Ovary (tissue), 9 donors: Measurements from ENCODE around the gene RAET1L. TPM values are rescaled to one million over a fixed set of nuclear protein-coding genes. Genes with fewer than 3 reads are reported as not detected.
"Not testable (repeated sequence)": the region's sequence is repeated elsewhere in the genome, so short reads cannot be mapped to it uniquely, and the experiment has no call there.

ENCODE experiments used
- DNase-seq, 5 donors: peaks; one replicate each; pipeline ENCODE4 v3.0.0-alpha.2; 2019 to 2020
- H3K27ac ChIP-seq, 2 donors: fragments of 200-600 bp; one replicate each; pipeline versions ENCODE4 v1.5.1 to v1.8.0; 2019 to 2022
- H3K27me3 ChIP-seq: fragments of 200-600 bp; one replicate; pipeline ENCODE4 v1.8.0; 2022
- H3K36me3 ChIP-seq: fragments of 200-600 bp; sonication (generic); one replicate; pipeline ENCODE4 v1.5.1; 2019
- H3K4me1 ChIP-seq: one replicate; pipeline ENCODE4 v1.8.1; 2013; ENCODE audit warnings: mild to moderate bottlenecking, moderate library complexity; ENCODE audit not compliant: insufficient read depth
- H3K4me3 ChIP-seq: fragments of 200-600 bp; sonication (generic); one replicate; pipeline ENCODE4 v1.5.1; 2017
- H3K9me3 ChIP-seq, 2 donors: fragments of 200-600 bp in 1 of 2; sonication (generic) in 1 of 2; one replicate each; pipeline versions ENCODE4 v1.5.1 to v1.8.1; 2013 to 2019; ENCODE audit warnings: mild to moderate bottlenecking in 1 of 2, moderate library complexity in 1 of 2
- CTCF ChIP-seq, 3 donors: fragments of 450-650 bp in 2 of 3; fragments of 200-600 bp in 1 of 3; IDR thresholded peaks; one replicate each; pipeline versions ENCODE4 v1.5.1 to v1.8.0; 2016 to 2022; ENCODE audit warnings: antibody characterized with exemption in 3 of 3, mild to moderate bottlenecking in 1 of 3
- EP300 ChIP-seq: sonication (generic); formaldehyde crosslinking; IDR thresholded peaks from one replicate; pipeline ENCODE4 v1.6.1; 2017; ENCODE audit warnings: antibody characterized with exemption
- POLR2A ChIP-seq: fragments of 450-650 bp; IDR thresholded peaks from one replicate; pipeline ENCODE4 v1.6.1; 2017; ENCODE audit warnings: antibody characterized with exemption, mild to moderate bottlenecking, moderate library complexity
- WGBS, 3 donors: extraction: QIAGEN DNeasy Blood & Tissue Kit in 1 of 3; methylation state at CpG; one replicate each; pipeline versions ENCODE4 v1.1.5 to v1.1.7; 2013 to 2017; 5-methylcytosine and 5-hydroxymethylcytosine counted together
- intact Hi-C, 4 donors: fragments of 100-400 bp; cut with DNase I; formaldehyde crosslinking; loops; one replicate each; pipeline versions ENCODE4 v1.11.0 to v1.15.1; 2022 to 2023
- polyA plus RNA-seq, 2 donors: library from polyadenylated mRNA; stranded (reverse); fragments of 200-250 nt in 1 of 2; fragments of 350-450 nt in 1 of 2; fragmentation: Illumina TruSeq in 1 of 2; extraction: RNeasy Lipid Tissue Mini Kit (QIAGEN cat#74804) in 1 of 2; gene quantifications; one replicate each; pipeline ENCODE4 v1.2.3, GENCODE V29; 2013 to 2014
- total RNA-seq, 7 donors: library from RNA; depleted of rRNA in 2 of 7; stranded (reverse); fragments of >200 nt in 2 of 7; fragmentation: NEBNext Ultra II Directional in 3 of 7; extraction: Animal tissue kit (Norgen Biotek cat#: 25700) in 3 of 7; gene quantifications; one replicate each; pipeline versions ENCODE4 v1.1.0 to v1.2.4, GENCODE V29; 2016 to 2023
- donor health status: DM: no; HTN: no; CAD: no; lungs with moderate emphysema.
- donor health status: DM: no; HTN: no; CAD: no.
- donor health status: Bipolar disorder and iron deficiency.
- donor health status: DM: yes; HTN: yes; CAD: no.
- donor health status: DM: no; HTN: no; CAD: no.
- donor health status: DM: yes; HTN: yes; CAD: no.

The RAET1L gene
- total and polyA plus RNA-seq, 9 donors = not detected

- WGBS, 3 donors = 33 to 38% (median 38%) methylated on average over 11 of the region's 11 CpGs
- Histone ChIP-seq H3K27me3 (no peaks in the 10 kb centered on the region), H3K4me3 (no peak overlapping the region)
These were observed 631 bp downstream of the RAET1L start for GRCh38 chr6:150024646-150025155.

GRCh38 chr6:150024021-150024420, 1.3 kb downstream of the RAET1L start:
- H3K27ac ChIP-seq, H3K36me3 ChIP-seq, H3K27me3 ChIP-seq, H3K4me1 ChIP-seq, DNase-seq, intact Hi-C loops, H3K4me3 ChIP-seq, H3K9me3 ChIP-seq: not testable (repeated sequence)
- 65 to 80% (median 70%) methylated on average over 2 of the region's 2 CpGs for WGBS, 3 donors

More at GRCh38 chr6:150024646-150025155, 631 bp downstream of the RAET1L start:
- no peak for DNase-seq
- H3K4me1 ChIP-seq = no peaks in the 10 kb centered on the region
- intact Hi-C loops = no loop called here
- H3K9me3 ChIP-seq = no peaks in the 10 kb centered on the region
- no peak overlapping the region for H3K27ac ChIP-seq
- H3K36me3 ChIP-seq = no peaks in the 10 kb centered on the region
- TF ChIP-seq CTCF (IDR thresholded peaks at IDR 0.05) = no peak
- no peak for TF ChIP-seq EP300
- no peak for TF ChIP-seq POLR2A

- H3K4me3 ChIP-seq, H3K27me3 ChIP-seq, H3K27ac ChIP-seq, H3K9me3 ChIP-seq, intact Hi-C loops, H3K4me1 ChIP-seq, H3K36me3 ChIP-seq, DNase-seq: not testable (repeated sequence)
- WGBS, 3 donors = 76 to 94% (median 88%) methylated on average over 2 of the region's 6 CpGs
These were observed 3.5 kb downstream of the RAET1L start for GRCh38 chr6:150021870-150022269.

- DNase-seq = no peak
- intact Hi-C loops = loop anchor here in 2 of 4 donors (5.0 to 10.0 kb wide), 3 partner anchors 82 to 184 kb away; no protein-coding TSS in a partner anchor
- Histone ChIP-seq H3K36me3 (no peaks in the 10 kb centered on the region), H3K4me3 (no peak overlapping the region), H3K27ac (no peak overlapping the region), H3K27me3 (no peaks in the 10 kb centered on the region), H3K9me3 (no peaks in the 10 kb centered on the region), H3K4me1 (no peaks in the 10 kb centered on the region)
- TF ChIP-seq EP300 = no peak
- TF ChIP-seq CTCF (IDR thresholded peaks at IDR 0.05) = no peak
- no peak for TF ChIP-seq POLR2A
- 48 to 64% (median 49%) methylated on average over 6 of the region's 6 CpGs for WGBS, 3 donors
These were observed 6.3 kb downstream of the RAET1L start for GRCh38 chr6:150018846-150019580.

GRCh38 chr6:150017186-150017521, 8.2 kb downstream of the RAET1L start:
- H3K36me3 ChIP-seq, H3K4me3 ChIP-seq, H3K27ac ChIP-seq, H3K9me3 ChIP-seq, DNase-seq, H3K4me1 ChIP-seq, H3K27me3 ChIP-seq: not testable (repeated sequence)
- intact Hi-C loops = loop anchor here in 3 of 4 donors (2.0 to 10.0 kb wide), 4 partner anchors 78 to 182 kb away; no protein-coding TSS in a partner anchor
- 3 to 6% (median 5%) methylated on average over 5 of the region's 5 CpGs for WGBS, 3 donors
